Measurements from ENCODE around the gene TRAK1. TPM values are rescaled to one million over a fixed set of nuclear protein-coding genes. Genes with fewer than 3 reads are reported as not detected.

TRAK1 gene
- total RNA-seq, 1 donor from 2014 or later: 49.6 TPM

DNA sequence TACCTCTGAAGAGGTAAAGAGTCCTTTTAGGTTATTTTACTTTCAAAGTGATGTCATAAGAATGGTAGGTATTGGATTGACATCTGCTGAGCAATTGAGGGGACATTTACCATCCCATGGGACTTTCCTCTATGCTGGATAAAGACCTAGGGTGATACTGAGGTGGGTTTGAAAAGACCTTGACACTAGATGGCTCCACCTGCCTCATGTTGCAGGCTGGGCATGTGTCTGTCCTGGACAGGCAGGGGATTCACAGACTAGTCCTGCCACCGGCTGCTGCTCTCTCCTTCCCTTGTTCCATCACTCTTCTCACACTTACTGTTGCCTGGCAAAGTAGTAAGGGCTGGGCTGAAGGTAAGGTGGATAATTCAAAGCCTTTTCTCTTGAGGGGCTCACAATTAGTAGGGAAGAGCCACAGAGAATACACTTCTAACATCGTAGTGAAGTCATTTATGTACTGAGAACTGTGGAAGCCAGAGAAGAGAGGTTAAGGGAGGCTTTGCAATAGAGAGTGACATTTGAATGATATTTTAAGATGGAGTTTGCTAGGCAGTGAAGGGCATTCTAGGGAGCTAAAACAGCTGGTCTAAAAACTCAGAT, 27.7 kb downstream of the TRAK1 start:
- DNase-seq: no peak
- Histone ChIP-seq H3K27me3 (no peaks in the 10 kb centered on the region), H3K4me1 (peaks cover 71% of the 10 kb centered on the region), H3K27ac (peak overlapping the region; percentile 14), H3K9me3 (no peaks in the 10 kb centered on the region), H3K36me3 (no peaks in the 10 kb centered on the region), H3K4me3 (no peak overlapping the region)
- intact Hi-C loops (cut with DNase I): no loop called here
- ATAC-seq: peak; percentile 68
- TF ChIP-seq, protein P1, sequence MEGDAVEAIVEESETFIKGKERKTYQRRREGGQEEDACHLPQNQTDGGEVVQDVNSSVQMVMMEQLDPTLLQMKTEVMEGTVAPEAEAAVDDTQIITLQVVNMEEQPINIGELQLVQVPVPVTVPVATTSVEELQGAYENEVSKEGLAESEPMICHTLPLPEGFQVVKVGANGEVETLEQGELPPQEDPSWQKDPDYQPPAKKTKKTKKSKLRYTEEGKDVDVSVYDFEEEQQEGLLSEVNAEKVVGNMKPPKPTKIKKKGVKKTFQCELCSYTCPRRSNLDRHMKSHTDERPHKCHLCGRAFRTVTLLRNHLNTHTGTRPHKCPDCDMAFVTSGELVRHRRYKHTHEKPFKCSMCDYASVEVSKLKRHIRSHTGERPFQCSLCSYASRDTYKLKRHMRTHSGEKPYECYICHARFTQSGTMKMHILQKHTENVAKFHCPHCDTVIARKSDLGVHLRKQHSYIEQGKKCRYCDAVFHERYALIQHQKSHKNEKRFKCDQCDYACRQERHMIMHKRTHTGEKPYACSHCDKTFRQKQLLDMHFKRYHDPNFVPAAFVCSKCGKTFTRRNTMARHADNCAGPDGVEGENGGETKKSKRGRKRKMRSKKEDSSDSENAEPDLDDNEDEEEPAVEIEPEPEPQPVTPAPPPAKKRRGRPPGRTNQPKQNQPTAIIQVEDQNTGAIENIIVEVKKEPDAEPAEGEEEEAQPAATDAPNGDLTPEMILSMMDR (IDR thresholded peaks at IDR 0.05): peak; percentile 33

DNA sequence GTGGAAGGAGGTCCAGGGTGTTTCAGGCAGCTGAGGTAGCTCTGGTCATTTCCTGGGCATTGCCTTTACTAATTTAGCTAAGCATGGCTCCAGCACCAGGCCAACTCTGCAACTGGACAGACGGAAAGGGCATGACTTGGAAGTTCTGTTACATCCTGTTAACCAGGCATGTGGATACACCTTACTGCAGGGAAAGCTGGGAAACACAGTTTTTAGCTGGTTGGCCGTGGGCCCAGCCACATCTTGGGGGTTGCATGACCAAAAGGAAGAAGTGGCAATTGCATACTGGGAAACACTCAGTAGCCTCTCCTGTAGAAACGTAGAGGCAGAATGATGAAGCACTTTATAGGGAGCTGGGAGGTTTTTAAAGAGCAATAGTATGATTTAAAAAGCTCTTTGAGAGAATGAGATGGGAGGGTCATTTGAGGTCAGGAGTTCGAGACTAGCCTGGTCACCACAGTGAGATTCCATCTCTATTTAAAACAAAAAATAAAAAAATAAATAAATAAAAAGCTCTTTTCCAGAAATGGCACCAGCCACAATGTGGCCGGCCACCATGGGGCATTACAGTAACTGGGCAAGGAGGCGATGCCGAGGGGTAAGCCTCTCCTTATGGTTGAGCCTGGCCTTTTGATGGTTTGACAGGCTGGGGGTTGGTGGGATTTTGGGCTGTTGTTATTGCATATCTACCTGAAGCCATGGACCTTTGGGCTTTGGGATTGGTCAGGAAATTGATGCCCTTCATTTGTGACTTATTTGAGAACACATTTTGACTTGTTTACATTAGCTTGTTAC, 28.6 kb downstream of the TRAK1 start:
- no peaks in the 10 kb centered on the region for H3K27me3 ChIP-seq
- peaks cover 69% of the 10 kb centered on the region for H3K4me1 ChIP-seq
- H3K27ac ChIP-seq: peak overlapping the region; percentile 3
- TF ChIP-seq, protein P1 (IDR thresholded peaks at IDR 0.05): no peak
- DNase-seq (no peak), ATAC-seq (peak; percentile 11)
- H3K36me3 ChIP-seq: no peaks in the 10 kb centered on the region
- no peaks in the 10 kb centered on the region for H3K9me3 ChIP-seq
- H3K4me3 ChIP-seq: no peak overlapping the region
- intact Hi-C loops (cut with DNase I): no loop called here

DNA sequence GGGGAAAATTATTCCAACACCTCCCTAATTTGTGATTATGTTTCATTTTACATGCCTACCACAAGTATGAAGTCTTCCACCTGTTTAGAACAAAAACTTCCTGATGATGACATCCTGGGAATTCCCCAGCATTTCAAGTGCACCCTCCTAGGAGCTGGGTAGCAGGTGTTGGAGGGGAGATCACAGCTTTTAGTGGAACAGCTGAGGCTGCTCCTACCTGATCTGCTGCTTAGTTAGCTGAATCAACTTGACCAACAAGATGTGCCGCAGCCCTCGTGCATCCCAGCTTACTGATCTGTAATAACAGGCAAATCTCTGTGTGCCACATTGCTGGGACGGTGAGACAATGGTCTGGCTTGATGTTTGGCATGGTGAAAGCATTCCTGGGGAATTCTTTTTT, 29.7 kb downstream of the TRAK1 start:
- TF ChIP-seq, protein P1 (IDR thresholded peaks at IDR 0.05): no peak
- Histone ChIP-seq H3K9me3 (no peaks in the 10 kb centered on the region), H3K4me3 (no peak overlapping the region), H3K36me3 (peaks cover 9% of the 10 kb centered on the region), H3K27me3 (no peaks in the 10 kb centered on the region), H3K4me1 (peaks cover 58% of the 10 kb centered on the region), H3K27ac (no peak overlapping the region)
- intact Hi-C loops (cut with DNase I): no loop called here
- DNase-seq (no peak), ATAC-seq (no peak)

DNA sequence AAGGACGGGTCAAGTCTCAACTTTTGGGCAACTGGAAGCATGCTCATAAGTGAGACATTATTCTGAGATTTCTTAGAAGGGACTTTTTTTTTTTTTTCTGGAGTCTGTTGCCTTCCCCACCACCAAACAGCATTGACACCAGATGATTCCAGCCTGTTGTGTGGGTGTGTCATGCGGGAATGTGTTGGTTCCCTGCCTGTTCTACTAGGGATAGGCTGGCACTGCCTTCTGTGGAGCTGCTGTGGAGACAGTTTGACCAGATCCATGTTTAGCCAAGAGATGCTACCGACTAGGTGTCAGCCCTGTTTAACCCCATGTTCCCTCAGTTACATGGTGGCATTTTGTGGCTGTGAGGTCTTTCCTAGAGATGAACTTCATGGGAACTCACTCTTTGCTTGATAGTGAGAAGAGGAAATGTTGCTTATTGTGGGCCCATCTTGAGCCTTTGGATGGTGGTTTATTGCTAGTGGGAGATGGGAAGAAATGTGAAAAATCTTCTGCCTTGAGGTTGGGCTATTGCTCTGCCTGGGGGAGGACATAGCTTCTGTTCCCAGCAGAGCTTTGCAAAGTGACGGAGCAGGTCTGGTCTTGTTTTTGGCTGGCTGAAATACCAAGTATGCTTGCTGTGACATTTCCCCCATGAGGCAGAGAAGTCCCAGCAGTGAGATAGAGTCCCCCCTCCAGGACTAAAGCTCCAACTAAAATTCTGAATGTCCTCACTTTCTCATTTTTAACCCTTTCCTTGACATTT, 31.3 kb downstream of the TRAK1 start:
- intact Hi-C loops (cut with DNase I): no loop called here
- Histone ChIP-seq H3K27ac (no peak overlapping the region), H3K4me3 (no peak overlapping the region), H3K4me1 (peaks cover 47% of the 10 kb centered on the region), H3K36me3 (peaks cover 17% of the 10 kb centered on the region), H3K9me3 (no peaks in the 10 kb centered on the region), H3K27me3 (no peaks in the 10 kb centered on the region)
- ATAC-seq: no peak
- TF ChIP-seq, protein P1 (IDR thresholded peaks at IDR 0.05): no peak
- no peak for DNase-seq

DNA sequence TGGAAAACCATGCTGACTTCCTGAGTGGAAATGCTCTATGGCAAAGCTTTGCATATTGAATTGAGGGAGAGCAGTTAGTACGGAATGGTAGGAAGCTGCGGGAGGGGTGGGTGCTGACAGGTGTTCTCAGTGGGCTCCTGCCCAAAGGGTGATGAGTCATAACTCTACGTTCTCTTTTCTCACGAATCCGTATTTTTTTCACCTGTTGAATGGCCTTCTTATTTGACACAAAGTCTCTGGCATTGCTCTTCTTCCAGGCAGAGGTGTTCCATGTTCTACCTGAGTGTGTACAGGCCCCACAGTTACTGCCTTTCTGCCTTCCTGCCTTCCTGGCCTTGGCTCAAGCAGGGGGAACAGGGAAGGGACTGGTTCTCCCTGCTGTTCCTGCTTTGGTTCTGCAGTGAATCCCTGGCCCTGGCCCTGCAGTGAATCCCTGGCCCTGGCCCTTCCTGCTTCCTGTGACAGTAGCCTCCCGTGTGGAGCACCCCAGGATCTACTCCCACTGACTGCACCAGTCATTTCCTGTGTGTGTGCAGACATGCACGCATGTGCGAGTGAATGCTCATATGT, 31.9 kb downstream of the TRAK1 start:
- intact Hi-C loops (cut with DNase I): no loop called here
- Histone ChIP-seq H3K9me3 (no peaks in the 10 kb centered on the region), H3K27ac (peak overlapping the region; percentile 8), H3K36me3 (peaks cover 17% of the 10 kb centered on the region), H3K27me3 (no peaks in the 10 kb centered on the region), H3K4me1 (peaks cover 44% of the 10 kb centered on the region), H3K4me3 (no peak overlapping the region)
- DNase-seq: no peak
- TF ChIP-seq, protein P1 (IDR thresholded peaks at IDR 0.05): no peak
- ATAC-seq: peak; percentile 23

Measured in upper lobe of right lung (tissue), 1 donor.